LNCAP (cell line): ENCODE data around the gene HSFX2.
"Not testable (repeated sequence)": the region's sequence is repeated elsewhere in the genome, so short reads cannot be mapped to it uniquely, and the experiment has no call there.

Source experiments
- TF ChIP-seq, protein P1 (sequence below): fragments of 450-650 bp; IDR thresholded peaks from 2 replicates; pipeline ENCODE4 v1.5.1; 2017; ENCODE audit warnings: mild to moderate bottlenecking

Gene HSFX2, protein sequence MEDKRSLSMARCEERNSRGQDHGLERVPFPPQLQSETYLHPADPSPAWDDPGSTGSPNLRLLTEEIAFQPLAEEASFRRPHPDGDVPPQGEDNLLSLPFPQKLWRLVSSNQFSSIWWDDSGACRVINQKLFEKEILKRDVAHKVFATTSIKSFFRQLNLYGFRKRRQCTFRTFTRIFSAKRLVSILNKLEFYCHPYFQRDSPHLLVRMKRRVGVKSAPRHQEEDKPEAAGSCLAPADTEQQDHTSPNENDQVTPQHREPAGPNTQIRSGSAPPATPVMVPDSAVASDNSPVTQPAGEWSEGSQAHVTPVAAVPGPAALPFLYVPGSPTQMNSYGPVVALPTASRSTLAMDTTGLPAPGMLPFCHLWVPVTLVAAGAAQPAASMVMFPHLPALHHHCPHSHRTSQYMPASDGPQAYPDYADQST

GRCh38 chrX:149595214-149595613 lies at the start of gene HSFX2:
Gene HSFX2, minus strand, starts transcription at chrX:149595314. Its CDS starts 614 bp downstream, at chrX:149594700.
- TF ChIP-seq, protein P1, sequence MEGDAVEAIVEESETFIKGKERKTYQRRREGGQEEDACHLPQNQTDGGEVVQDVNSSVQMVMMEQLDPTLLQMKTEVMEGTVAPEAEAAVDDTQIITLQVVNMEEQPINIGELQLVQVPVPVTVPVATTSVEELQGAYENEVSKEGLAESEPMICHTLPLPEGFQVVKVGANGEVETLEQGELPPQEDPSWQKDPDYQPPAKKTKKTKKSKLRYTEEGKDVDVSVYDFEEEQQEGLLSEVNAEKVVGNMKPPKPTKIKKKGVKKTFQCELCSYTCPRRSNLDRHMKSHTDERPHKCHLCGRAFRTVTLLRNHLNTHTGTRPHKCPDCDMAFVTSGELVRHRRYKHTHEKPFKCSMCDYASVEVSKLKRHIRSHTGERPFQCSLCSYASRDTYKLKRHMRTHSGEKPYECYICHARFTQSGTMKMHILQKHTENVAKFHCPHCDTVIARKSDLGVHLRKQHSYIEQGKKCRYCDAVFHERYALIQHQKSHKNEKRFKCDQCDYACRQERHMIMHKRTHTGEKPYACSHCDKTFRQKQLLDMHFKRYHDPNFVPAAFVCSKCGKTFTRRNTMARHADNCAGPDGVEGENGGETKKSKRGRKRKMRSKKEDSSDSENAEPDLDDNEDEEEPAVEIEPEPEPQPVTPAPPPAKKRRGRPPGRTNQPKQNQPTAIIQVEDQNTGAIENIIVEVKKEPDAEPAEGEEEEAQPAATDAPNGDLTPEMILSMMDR = not testable (repeated sequence)

DNA sequence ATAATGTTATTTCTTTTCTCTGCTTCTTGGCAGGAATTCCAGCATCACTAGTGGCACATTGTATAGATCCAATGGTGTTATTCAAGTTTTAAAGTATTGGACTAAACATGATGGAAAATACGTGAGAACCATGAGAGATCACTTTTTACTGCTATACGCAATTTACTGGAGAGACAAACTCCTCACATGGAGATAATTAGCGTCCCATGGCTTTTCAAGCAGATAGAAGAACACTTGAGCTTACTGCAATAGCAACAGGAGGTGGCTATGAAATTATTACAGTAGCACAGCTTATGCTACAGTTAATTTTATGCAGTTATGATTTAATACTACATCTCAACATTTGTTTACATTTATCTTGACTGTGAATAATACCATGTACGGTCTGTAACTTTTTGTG lies 48.4 kb upstream of the HSFX2 start:
- TF ChIP-seq, protein P1 = no peak

GRCh38 chrX:149641835-149642234 lies 46.7 kb upstream of the HSFX2 start:
- TF ChIP-seq, protein P1 = no peak

- TF ChIP-seq, protein P1 = no peak
Observed at GRCh38 chrX:149641432-149641831, 46.3 kb upstream of the HSFX2 start.

DNA sequence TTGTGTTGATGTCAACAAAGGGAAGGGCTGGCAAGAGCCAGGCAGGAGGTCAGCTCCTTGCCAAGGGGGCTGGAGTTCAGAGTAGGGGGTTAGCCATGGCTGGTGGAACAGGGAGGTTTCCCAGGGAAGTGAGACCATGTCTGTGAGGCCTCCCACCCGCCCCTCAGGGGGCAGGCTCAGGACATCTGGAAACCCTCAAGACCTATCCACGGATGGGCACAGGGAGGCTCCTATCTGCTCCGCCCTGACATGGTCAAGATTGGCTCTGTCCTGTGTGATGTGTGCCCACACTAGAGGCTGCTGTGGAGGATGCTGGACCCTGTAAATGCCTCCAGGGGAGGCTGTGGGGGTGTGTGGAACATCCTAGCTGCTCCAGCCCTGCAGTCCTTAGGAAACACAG lies 44.5 kb upstream of the HSFX2 start:
- TF ChIP-seq, protein P1 = no peak

- TF ChIP-seq, protein P1 = no peak
Observed at GRCh38 chrX:149638860-149639259, 43.7 kb upstream of the HSFX2 start.

GRCh38 chrX:149633511-149633910 lies 38.4 kb upstream of the HSFX2 start:
- TF ChIP-seq, protein P1 = no peak
